Cardiac fibroblast (primary cell): ENCODE results near the gene USP21.

Experiments
- DNase-seq, 2 donors: peaks; one replicate each; pipeline versions ENCODE4 v3.0.0 to v3.0.0-alpha.2; 2010; ENCODE audit warnings: low read depth in 2 of 2
- H3K4me3 ChIP-seq, 2 donors: replicated peaks in 1 of 2; 1 replicate in 1 of 2; 2 replicates in 1 of 2; pipeline ENCODE4 v1.5.1; 2011; ENCODE audit warnings: low read depth in 2 of 2, low read length in 2 of 2, mild to moderate bottlenecking in 2 of 2, moderate library complexity in 1 of 2
- TF ChIP-seq, protein P1 (sequence below): IDR thresholded peaks from one replicate; pipeline ENCODE4 v1.5.1; 2011; ENCODE audit warnings: low read depth, mild to moderate bottlenecking, low read length, inconsistent platforms

USP21 gene

DNA sequence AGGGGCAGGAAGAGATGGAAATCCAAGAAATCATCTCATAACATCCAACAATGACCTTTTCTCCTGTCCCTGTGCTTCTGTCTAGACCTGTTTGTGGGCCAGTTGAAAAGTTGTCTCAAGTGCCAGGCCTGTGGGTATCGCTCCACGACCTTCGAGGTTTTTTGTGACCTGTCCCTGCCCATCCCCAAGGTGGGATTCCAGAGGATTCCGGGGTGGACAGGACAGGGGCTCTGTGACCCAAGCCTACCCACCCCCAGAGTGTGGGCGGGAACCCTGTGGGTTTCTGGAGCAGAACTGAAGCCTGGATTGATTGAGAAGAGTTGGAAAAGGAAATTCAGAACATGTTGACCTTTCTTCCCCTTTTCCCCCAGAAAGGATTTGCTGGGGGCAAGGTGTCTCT lies 4.5 kb downstream of the USP21 start:
- no peak for DNase-seq
- no peak overlapping the region for H3K4me3 ChIP-seq
- TF ChIP-seq, protein P1, sequence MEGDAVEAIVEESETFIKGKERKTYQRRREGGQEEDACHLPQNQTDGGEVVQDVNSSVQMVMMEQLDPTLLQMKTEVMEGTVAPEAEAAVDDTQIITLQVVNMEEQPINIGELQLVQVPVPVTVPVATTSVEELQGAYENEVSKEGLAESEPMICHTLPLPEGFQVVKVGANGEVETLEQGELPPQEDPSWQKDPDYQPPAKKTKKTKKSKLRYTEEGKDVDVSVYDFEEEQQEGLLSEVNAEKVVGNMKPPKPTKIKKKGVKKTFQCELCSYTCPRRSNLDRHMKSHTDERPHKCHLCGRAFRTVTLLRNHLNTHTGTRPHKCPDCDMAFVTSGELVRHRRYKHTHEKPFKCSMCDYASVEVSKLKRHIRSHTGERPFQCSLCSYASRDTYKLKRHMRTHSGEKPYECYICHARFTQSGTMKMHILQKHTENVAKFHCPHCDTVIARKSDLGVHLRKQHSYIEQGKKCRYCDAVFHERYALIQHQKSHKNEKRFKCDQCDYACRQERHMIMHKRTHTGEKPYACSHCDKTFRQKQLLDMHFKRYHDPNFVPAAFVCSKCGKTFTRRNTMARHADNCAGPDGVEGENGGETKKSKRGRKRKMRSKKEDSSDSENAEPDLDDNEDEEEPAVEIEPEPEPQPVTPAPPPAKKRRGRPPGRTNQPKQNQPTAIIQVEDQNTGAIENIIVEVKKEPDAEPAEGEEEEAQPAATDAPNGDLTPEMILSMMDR, result no peak

DNA sequence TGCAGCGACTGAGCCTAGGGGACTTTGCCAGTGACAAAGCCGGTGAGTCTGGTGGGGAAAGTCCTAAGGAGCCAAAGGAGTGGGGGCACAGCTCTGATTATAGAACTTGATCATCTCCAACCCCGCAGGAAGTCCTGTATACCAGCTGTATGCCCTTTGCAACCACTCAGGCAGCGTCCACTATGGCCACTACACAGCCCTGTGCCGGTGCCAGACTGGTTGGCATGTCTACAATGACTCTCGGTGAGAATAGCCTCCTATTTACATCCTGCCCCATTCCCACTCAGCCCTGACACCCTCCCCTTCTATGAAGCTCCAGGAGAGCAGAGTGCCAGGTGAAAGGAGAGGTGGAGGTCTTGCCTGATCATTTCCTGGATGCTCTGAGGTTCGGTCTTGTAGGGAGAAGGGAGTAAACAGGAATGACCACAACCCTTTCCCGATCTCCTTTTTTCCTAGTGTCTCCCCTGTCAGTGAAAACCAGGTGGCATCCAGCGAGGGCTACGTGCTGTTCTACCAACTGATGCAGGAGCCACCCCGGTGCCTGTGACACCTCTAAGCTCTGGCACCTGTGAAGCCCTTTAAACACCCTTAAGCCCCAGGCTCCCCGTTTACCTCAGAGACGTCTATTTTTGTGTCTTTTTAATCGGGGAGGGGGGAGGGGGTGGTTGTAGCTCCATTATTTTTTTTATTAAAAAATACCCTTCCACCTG lies 5.8 kb downstream of the USP21 start:
- peak overlapping the region; percentile 77 to 79 for H3K4me3 ChIP-seq
- DNase-seq, result no peak
- TF ChIP-seq, protein P1, result no peak

DNA sequence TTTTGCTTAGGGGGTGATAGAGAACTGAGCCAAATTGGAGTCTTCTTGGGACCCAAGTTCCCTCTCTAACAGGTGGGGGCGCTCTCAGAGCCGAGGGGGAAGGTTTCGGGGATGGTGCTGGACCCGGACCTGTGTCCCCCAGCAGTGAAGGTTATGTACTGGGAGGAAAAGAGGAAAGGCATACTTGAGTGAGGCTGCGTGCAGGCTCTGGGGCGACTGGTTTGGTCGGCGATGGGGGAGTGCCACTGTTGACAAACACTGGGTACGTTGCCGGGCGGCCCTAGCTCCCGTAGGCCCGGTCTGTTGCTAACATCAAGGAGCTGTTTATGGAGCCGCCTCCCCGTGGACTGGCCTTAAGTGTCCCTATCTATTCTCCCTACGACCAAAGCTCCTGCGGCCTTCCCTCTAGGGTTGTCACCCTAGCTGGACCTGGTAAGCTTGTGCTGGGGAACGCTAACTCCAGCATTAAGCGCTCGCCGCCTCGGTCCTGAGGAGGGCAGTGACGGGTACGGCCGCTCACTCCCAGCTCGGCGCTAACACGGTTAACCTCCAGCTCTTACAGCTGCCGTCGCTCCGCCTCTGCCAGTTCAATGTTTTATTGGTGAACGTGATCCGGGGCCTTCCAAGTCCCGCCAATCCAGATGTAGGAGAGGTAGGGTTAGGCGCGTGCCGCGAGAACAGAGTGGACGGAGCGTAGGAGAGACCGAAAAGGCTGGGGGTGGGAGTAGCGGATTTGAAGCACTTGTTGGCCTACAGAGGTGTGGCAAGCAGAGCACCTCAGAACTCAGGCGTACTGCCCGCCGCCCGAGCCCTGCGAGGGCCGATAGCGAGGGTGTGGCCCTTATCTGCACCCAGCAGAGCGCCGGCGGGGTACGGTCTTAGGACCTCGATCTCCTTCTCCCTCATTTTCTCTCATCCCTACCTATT lies 6.7 kb downstream of the USP21 start, which contains the start of gene PPOX:
Gene PPOX, plus strand, starts transcription at position 685 of the 927 bp plus-strand sequence. CDS start 422 bp downstream, outside the sequence.
- H3K4me3 ChIP-seq, result peak within 1 kb of the TSS; percentile 77 to 79
- TF ChIP-seq, protein P1, result peak; percentile 56
- peak; percentile 99 for DNase-seq

DNA sequence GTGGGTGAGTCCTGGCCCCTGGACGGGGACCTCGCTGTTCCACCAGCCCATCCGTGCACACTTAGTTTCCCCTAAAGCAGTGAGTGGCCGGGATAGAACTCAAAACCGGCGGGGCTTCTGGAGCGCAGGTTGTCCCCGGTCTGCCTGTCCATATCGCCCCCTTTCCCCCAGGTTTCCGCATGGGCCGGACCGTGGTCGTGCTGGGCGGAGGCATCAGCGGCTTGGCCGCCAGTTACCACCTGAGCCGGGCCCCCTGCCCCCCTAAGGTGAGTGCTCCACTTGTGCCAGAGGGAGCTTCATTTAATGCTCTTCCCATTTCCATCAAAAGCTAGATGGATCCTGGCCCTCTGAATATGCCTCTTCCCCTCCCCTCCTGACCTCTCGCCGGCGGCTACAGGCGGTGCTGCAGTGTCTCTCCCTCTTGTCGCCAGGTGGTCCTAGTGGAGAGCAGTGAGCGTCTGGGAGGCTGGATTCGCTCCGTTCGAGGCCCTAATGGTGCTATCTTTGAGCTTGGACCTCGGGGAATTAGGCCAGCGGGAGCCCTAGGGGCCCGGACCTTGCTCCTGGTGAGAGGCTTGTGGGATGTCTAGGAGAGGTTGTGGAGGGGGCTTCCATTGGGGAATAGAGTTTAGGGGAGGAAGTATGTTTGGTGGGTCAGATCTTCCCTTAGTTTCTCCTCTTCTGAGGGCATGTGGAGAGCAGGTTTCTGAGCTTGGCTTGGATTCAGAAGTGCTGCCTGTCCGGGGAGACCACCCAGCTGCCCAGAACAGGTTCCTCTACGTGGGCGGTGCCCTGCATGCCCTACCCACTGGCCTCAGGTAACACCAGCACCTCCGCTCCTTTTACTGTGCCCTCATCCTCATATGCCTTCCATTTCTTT lies 7.6 kb downstream of the USP21 start:
- H3K4me3 ChIP-seq, result peak overlapping the region; percentile 77 to 79
- no peak for DNase-seq
- TF ChIP-seq, protein P1, result no peak

DNA sequence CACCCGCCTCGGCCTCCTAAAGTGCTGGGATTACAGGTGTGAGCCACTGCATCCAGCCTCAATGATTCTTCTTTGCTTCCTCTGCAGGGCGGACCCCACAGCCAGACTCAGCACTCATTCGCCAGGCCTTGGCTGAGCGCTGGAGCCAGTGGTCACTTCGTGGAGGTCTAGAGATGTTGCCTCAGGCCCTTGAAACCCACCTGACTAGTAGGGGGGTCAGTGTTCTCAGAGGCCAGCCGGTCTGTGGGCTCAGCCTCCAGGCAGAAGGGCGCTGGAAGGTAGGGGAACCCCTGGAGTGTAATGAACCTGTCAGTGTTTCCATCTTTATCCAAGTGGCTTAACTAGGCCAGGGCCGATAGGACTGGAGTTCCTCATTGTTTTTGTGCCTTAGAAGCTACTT lies 9.6 kb downstream of the USP21 start:
- DNase-seq, result no peak
- TF ChIP-seq, protein P1, result no peak
- H3K4me3 ChIP-seq, result no peak overlapping the region

DNA sequence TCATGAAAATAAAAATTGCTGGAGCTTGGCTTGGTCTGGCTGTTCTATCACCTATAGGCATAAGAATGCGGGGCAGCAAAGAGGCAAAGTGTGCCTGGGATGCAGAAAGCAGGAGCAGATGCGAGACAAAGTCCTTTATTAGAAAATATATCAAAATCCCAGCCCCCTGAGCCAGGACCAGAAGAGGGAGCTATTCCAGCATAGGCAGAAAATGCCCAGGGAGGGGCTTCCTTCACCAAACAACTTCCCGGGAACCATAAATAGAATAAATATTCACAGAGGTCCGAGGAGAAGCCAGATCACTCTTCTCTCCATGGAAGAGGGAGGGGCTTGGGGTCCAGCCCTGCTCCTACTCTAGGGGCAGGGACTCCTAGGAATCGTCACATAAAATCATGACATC lies 11.9 kb downstream of the USP21 start:
- DNase-seq, result peak in 1 of 2 donors; percentile 16
- TF ChIP-seq, protein P1, result peak; percentile 30
- no peak overlapping the region for H3K4me3 ChIP-seq
